ENCODE results near the gene RDH16. TPM values are rescaled to one million over a fixed set of nuclear protein-coding genes. Genes with fewer than 3 reads are reported as not detected.

Gene RDH16
- polyA plus RNA-seq, 3 donors, result 0.47 TPM; not detected in 2

GRCh38 chr12:56916996-56917333 is 40.4 kb downstream of the RDH16 start:
- Histone ChIP-seq H3K9me3 (replicated peaks in 1 of 2; ENCODE audit: control insufficient read depth in 1 of 2, insufficient read depth in 1 of 2, low read length in 2 of 2) (no peaks in the 10 kb centered on the region), H3K36me3 (replicated peaks in 1 of 2; ENCODE audit: control insufficient read depth in 1 of 2, insufficient read depth in 2 of 2, low read length in 2 of 2) (no peaks in the 10 kb centered on the region), H3K4me2 (replicated peaks; ENCODE audit: extremely low read depth, low read length, poor library complexity, severe bottlenecking) (no peak overlapping the region), H2AFZ (ENCODE audit: insufficient read depth, low read depth, low read length, poor library complexity, severe bottlenecking) (no peak overlapping the region), H3K27ac (ENCODE audit: low read depth in 1 of 2, low read length in 2 of 2) (no peak overlapping the region), H3K27me3 (ENCODE audit: control insufficient read depth in 2 of 2, insufficient read depth in 2 of 2, low read length in 2 of 2) (no peaks in the 10 kb centered on the region), H3K79me2 (ENCODE audit: insufficient read depth, low read length) (no peaks in the 10 kb centered on the region), H4K20me1 (ENCODE audit: insufficient read depth, low read length) (no peaks in the 10 kb centered on the region), H3K4me1 (ENCODE audit: control insufficient read depth in 1 of 2, insufficient read depth in 2 of 2, low read length in 2 of 2) (no peaks in the 10 kb centered on the region), H3K9ac (ENCODE audit: insufficient read depth, low read length, poor library complexity, severe bottlenecking) (no peak overlapping the region), H3K4me3 (replicated peaks in 1 of 3; ENCODE audit: low read depth in 2 of 3, low read length in 3 of 3) (no peak overlapping the region)
- no peak for DNase-seq
- H3K9me3 Mint-ChIP-seq, result peaks cover 0 to 9% (median 7%) of the 10 kb centered on the region in 7 donors
- H3K27ac Mint-ChIP-seq, result no peak overlapping the region
- intact Hi-C loops (cut with micrococcal nuclease), result no loop called here
- no peaks in the 10 kb centered on the region for H3K36me3 Mint-ChIP-seq
- TF ChIP-seq CTCF (IDR thresholded peaks at IDR 0.05), result no peak
- 100% methylated on average over 1 of the region's 1 CpG for WGBS (ENCODE audit: insufficient coverage)
- H3K4me1 Mint-ChIP-seq, result no peaks in the 10 kb centered on the region
- H3K27me3 Mint-ChIP-seq (ENCODE audit: low read depth in 3 of 3), result peaks cover 3 to 4% (median 3%) of the 10 kb centered on the region in 3 donors
- no peak overlapping the region for H3K4me3 Mint-ChIP-seq

- no peak overlapping the region for H2AFZ ChIP-seq (ENCODE audit: insufficient read depth, low read depth, low read length, poor library complexity, severe bottlenecking)
- intact Hi-C loops (cut with micrococcal nuclease), result no loop called here
- DNase-seq, result no peak
- Mint-ChIP-seq H3K27ac (no peak overlapping the region), H3K4me3 (no peak overlapping the region), H3K36me3 (no peaks in the 10 kb centered on the region), H3K27me3 (ENCODE audit: low read depth in 3 of 3) (peaks cover 3 to 6% (median 3%) of the 10 kb centered on the region in 3 donors), H3K9me3 (peaks cover 0 to 12% (median 7%) of the 10 kb centered on the region in 7 donors), H3K4me1 (no peaks in the 10 kb centered on the region)
- no peaks in the 10 kb centered on the region for H4K20me1 ChIP-seq (ENCODE audit: insufficient read depth, low read length)
- no peaks in the 10 kb centered on the region for H3K9me3 ChIP-seq (replicated peaks in 1 of 2; ENCODE audit: control insufficient read depth in 1 of 2, insufficient read depth in 1 of 2, low read length in 2 of 2)
- H3K4me3 ChIP-seq (replicated peaks in 1 of 3; ENCODE audit: low read depth in 2 of 3, low read length in 3 of 3), result no peak overlapping the region
- H3K4me1 ChIP-seq (ENCODE audit: control insufficient read depth in 1 of 2, insufficient read depth in 2 of 2, low read length in 2 of 2), result no peaks in the 10 kb centered on the region
- H3K27me3 ChIP-seq (ENCODE audit: control insufficient read depth in 2 of 2, insufficient read depth in 2 of 2, low read length in 2 of 2), result no peaks in the 10 kb centered on the region
- no peaks in the 10 kb centered on the region for H3K79me2 ChIP-seq (ENCODE audit: insufficient read depth, low read length)
- no peak for TF ChIP-seq CTCF (IDR thresholded peaks at IDR 0.05)
- no peak overlapping the region for H3K9ac ChIP-seq (ENCODE audit: insufficient read depth, low read length, poor library complexity, severe bottlenecking)
- H3K36me3 ChIP-seq (replicated peaks in 1 of 2; ENCODE audit: control insufficient read depth in 1 of 2, insufficient read depth in 2 of 2, low read length in 2 of 2), result no peaks in the 10 kb centered on the region
- no peak overlapping the region for H3K4me2 ChIP-seq (replicated peaks; ENCODE audit: extremely low read depth, low read length, poor library complexity, severe bottlenecking)
- no peak overlapping the region for H3K27ac ChIP-seq (ENCODE audit: low read depth in 1 of 2, low read length in 2 of 2)
- 80% methylated on average over 1 of the region's 4 CpGs for WGBS (ENCODE audit: insufficient coverage)
These were observed 41.0 kb downstream of the RDH16 start for GRCh38 chr12:56916296-56916995.

All from CD14-positive monocyte (primary cell).